ENCODE results near the gene IL10RB.
A peak's percentile ranks its signal among the peaks of the same experiment; 100 is the strongest.

IL10RB gene

GRCh38 chr21:33229784-33230544 is 36.2 kb upstream of the IL10RB start, which contains the start of gene IFNAR2:
IFNAR2 (plus strand) TSS chr21:33229938; CDS start chr21:33241923, 11,985 bp downstream.
- peak; percentile 53 for DNase-seq (ENCODE audit: low read depth)
- TF ChIP-seq, protein P1, sequence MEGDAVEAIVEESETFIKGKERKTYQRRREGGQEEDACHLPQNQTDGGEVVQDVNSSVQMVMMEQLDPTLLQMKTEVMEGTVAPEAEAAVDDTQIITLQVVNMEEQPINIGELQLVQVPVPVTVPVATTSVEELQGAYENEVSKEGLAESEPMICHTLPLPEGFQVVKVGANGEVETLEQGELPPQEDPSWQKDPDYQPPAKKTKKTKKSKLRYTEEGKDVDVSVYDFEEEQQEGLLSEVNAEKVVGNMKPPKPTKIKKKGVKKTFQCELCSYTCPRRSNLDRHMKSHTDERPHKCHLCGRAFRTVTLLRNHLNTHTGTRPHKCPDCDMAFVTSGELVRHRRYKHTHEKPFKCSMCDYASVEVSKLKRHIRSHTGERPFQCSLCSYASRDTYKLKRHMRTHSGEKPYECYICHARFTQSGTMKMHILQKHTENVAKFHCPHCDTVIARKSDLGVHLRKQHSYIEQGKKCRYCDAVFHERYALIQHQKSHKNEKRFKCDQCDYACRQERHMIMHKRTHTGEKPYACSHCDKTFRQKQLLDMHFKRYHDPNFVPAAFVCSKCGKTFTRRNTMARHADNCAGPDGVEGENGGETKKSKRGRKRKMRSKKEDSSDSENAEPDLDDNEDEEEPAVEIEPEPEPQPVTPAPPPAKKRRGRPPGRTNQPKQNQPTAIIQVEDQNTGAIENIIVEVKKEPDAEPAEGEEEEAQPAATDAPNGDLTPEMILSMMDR (IDR thresholded peaks at IDR 0.05; ENCODE audit: low read length, missing control alignments), result no peak
- peak within 1 kb of the TSS; percentile 87 for H3K4me3 ChIP-seq (replicated peaks; ENCODE audit: low read depth, low read length)

GRCh38 chr21:33230545-33231324 is 35.4 kb upstream of the IL10RB start:
- TF ChIP-seq, protein P1 (IDR thresholded peaks at IDR 0.05; ENCODE audit: low read length, missing control alignments), result no peak
- DNase-seq (ENCODE audit: low read depth), result peak; percentile 65
- H3K4me3 ChIP-seq (replicated peaks; ENCODE audit: low read depth, low read length), result peak overlapping the region; percentile 87

DNA sequence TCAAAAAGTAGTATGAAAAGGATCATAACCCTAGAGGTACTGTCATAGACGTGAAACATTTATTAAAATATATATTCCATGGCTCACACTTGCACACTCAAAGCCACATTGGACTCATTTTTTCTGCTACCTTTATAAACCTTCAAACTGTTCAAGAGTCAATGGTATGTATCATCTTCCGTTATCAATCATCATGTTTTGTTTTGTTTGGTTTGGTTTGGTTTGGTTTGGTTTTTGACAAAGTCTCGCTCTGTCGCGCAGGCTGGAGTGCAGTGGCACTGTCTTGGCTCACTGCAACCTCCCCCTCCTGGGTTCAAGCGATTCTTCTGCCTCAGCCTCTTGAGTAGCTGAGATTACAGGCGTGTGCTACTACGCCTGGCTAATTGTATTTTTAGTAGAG is 34.6 kb upstream of the IL10RB start:
- TF ChIP-seq, protein P1 (IDR thresholded peaks at IDR 0.05; ENCODE audit: low read length, missing control alignments), result no peak
- DNase-seq (ENCODE audit: low read depth), result no peak
- peak overlapping the region; percentile 87 for H3K4me3 ChIP-seq (replicated peaks; ENCODE audit: low read depth, low read length)

DNA sequence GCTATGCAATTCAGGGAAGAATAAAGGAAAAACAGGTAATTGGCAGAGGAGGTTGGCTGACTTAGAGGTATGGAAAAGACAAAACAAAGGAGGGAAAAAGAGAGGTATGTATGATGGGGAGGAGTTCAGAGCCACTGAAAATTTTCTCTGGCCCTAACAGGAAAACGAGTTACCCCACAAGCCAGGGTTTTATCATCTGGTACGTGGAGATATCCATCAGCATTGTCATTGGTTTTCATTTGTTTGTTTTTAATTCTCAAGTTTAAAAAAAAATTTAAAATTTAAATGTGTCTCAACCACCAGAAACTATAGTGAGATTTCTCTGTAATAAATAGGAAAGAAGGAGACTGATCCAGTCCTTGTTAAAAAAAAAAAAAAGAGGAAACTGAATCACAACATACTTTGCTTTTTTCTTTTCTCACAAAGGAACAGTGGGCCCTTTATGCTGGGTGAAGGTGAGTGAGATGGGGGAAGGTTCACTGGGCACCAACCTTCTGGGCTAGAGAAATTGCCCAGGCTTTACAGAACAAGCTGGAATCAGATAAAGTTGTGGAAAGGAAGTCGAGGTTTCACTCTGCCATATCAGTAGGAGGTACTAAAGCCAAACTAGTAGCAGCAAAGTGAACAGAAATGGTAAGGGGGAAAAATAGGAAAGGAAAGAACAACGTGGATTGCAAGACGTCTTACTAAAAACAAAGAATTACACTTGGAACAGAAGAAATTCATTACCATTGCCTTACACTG is 33.7 kb upstream of the IL10RB start:
- peak; percentile 23 for DNase-seq (ENCODE audit: low read depth)
- TF ChIP-seq, protein P1 (IDR thresholded peaks at IDR 0.05; ENCODE audit: low read length, missing control alignments), result no peak
- H3K4me3 ChIP-seq (replicated peaks; ENCODE audit: low read depth, low read length), result peak overlapping the region; percentile 19

DNA sequence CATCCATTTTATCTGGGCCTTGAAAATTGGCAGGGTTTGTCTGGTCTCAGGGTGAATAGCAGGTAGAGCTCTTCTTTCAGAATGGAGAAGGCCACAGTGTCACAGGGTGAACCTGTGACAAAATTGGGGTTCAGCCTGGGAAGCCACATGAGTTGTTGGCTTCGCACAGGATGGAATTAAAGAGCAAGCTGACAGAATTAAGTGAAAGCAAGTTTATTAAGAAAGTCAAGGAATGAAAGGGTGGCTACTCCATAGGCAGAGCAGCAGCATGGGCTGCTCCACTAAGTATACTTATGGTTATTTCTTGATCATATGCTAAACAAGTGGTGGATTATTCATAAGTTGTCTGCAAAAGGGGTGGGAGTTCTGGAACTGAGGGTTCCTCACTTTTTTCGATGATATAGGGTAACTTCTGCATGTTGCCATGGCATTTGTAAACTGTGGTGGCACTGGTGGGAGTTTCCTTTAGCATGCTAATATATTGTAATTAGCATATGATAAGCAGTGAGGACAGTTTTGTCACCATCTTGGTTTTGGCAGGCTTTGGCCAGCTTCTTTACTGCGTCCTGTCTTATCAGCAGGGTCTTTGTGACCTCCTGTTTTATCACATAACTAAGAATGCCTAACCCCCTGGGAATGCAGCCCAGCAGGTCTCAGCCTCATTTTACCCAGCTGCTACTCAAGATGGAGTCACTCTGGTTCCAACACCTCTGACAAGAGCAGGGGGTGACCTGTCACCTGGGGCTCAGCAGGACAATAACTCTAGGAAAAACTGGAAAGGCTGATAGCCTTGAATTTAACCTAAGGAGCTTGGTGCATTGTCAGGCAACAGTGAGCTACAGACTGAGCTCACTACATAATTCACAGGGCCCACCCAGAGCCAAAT is 31.3 kb upstream of the IL10RB start:
- no peak for DNase-seq (ENCODE audit: low read depth)
- TF ChIP-seq, protein P1 (IDR thresholded peaks at IDR 0.05; ENCODE audit: low read length, missing control alignments), result no peak
- no peak overlapping the region for H3K4me3 ChIP-seq (replicated peaks; ENCODE audit: low read depth, low read length)
